Keratinocyte (primary cell): ENCODE data around the gene CCNT1. TPM values are rescaled to one million over a fixed set of nuclear protein-coding genes. Genes with fewer than 3 reads are reported as not detected.

ENCODE experiments used
- DNase-seq: peaks from one replicate; pipeline ENCODE4 v3.0.0-alpha.2; 2011; ENCODE audit warnings: low read depth, missing footprints, low spot score
- FAIRE-seq: peaks from 2 replicates; lab custom pipeline; 2011; peaks lifted over from hg19 to GRCh38; lab: Jason Lieb, UNC
- H2AFZ ChIP-seq: 2 replicates; pipeline ENCODE4 v1.6.0; 2012; ENCODE audit warnings: low read length, control low read depth, inconsistent platforms; ENCODE audit not compliant: control insufficient read depth
- H3K27ac ChIP-seq: 2 replicates; pipeline ENCODE4 v1.5.1; 2011; ENCODE audit warnings: low read length; ENCODE audit not compliant: control insufficient read depth, insufficient read depth
- H3K27me3 ChIP-seq: 3 replicates; pipeline ENCODE4 v1.6.0; 2011; ENCODE audit warnings: low read length; ENCODE audit not compliant: control insufficient read depth, insufficient read depth; ENCODE audit errors: extremely low read depth
- H3K36me3 ChIP-seq, 2 experiments: 2 replicates in 1 of 2; 3 replicates in 1 of 2; pipeline ENCODE4 v1.5.1; 2011; ENCODE audit warnings: low read length in 2 of 2, mild to moderate bottlenecking in 1 of 2; ENCODE audit not compliant: control insufficient read depth in 2 of 2, insufficient read depth in 2 of 2; ENCODE audit errors: extremely low read depth in 1 of 2
- H3K4me1 ChIP-seq: 3 replicates; pipeline ENCODE4 v1.5.1; 2011; ENCODE audit warnings: low read length; ENCODE audit not compliant: control insufficient read depth, insufficient read depth; ENCODE audit errors: extremely low read depth
- H3K4me2 ChIP-seq: 3 replicates; pipeline ENCODE4 v1.6.0; 2011; ENCODE audit warnings: low read depth, low read length; ENCODE audit not compliant: control insufficient read depth, insufficient read depth; ENCODE audit errors: extremely low read depth
- H3K4me3 ChIP-seq, 3 experiments: fragments of 200-600 bp in 1 of 3; sonication (generic) in 1 of 3; 2 replicates in 2 of 3; 3 replicates in 1 of 3; pipeline ENCODE4 v1.5.1; 2011 to 2016; ENCODE audit warnings: low read length in 3 of 3, mild to moderate bottlenecking in 3 of 3, control low read depth in 2 of 3, inconsistent platforms in 1 of 3, low read depth in 1 of 3, mixed read lengths in 1 of 3, mixed run types in 1 of 3, moderate library complexity in 1 of 3; ENCODE audit not compliant: control insufficient read depth in 2 of 3, insufficient read depth in 2 of 3; ENCODE audit errors: extremely low read depth in 1 of 3
- H3K79me2 ChIP-seq: 2 replicates; pipeline ENCODE4 v1.6.0; 2012; ENCODE audit warnings: low read length; ENCODE audit not compliant: control insufficient read depth, insufficient read depth
- H3K9ac ChIP-seq: 3 replicates; pipeline ENCODE4 v1.6.0; 2011; ENCODE audit warnings: low read length; ENCODE audit not compliant: control insufficient read depth, insufficient read depth; ENCODE audit errors: extremely low read depth
- H3K9me1 ChIP-seq: 3 replicates; pipeline ENCODE4 v1.6.0; 2011; ENCODE audit warnings: low read length; ENCODE audit not compliant: control insufficient read depth, insufficient read depth; ENCODE audit errors: extremely low read depth
- H3K9me3 ChIP-seq: 2 replicates; pipeline ENCODE4 v1.5.1; 2012; ENCODE audit warnings: low read depth, low read length; ENCODE audit not compliant: control insufficient read depth
- H4K20me1 ChIP-seq: 3 replicates; pipeline ENCODE4 v1.6.0; 2011; ENCODE audit warnings: low read length; ENCODE audit not compliant: control insufficient read depth, insufficient read depth; ENCODE audit errors: extremely low read depth
- EZH2 ChIP-seq: IDR thresholded peaks from one replicate; pipeline ENCODE4 v1.6.1; 2012; ENCODE audit warnings: inconsistent platforms, mild to moderate bottlenecking, low read length, moderate library complexity
- dilution Hi-C: fragments of 300-500 bp; cut with MboI; formaldehyde crosslinking; loops from one replicate; pipeline ENCODE4 v1.7.0; 2020; ENCODE audit warnings: low sequenced_read_pairs; ENCODE audit not compliant: extremely low pct_ligation_motif_present
- polyA minus RNA-seq, 3 experiments: library from RNA; depleted of rRNA, polyadenylated mRNA; stranded (reverse); fragments of >200 nt; gene quantifications; 1 replicate in 1 of 3; 2 replicates in 1 of 3; 3 replicates in 1 of 3; pipeline ENCODE4 v1.2.3, GENCODE V29; 2011
- polyA plus RNA-seq, 5 experiments: library from polyadenylated mRNA; depleted of rRNA in 3 of 5; stranded (reverse) in 3 of 5; stranded (forward) in 1 of 5; unstranded in 1 of 5; fragments of >200 nt; gene quantifications; 1 replicate in 1 of 5; 2 replicates in 3 of 5; 3 replicates in 1 of 5; pipeline versions ENCODE4 v1.2.1 to v1.2.3, GENCODE V29; 2011 to 2012; ENCODE audit warnings: missing spikeins in 2 of 5, low read depth in 1 of 5, low replicate concordance in 1 of 5
- TF ChIP-seq, protein P1 (sequence below), 3 experiments: IDR thresholded peaks in 1 of 3; conservative IDR thresholded peaks in 1 of 3; optimal IDR thresholded peaks in 1 of 3; 2 replicates in 2 of 3; 3 replicates in 1 of 3; pipeline versions ENCODE3 to v1.5.1; 2011; ENCODE audit warnings: low read length in 3 of 3, mild to moderate bottlenecking in 3 of 3, moderate library complexity in 2 of 3, control low read depth in 1 of 3, inconsistent platforms in 1 of 3; ENCODE audit not compliant: insufficient read depth in 2 of 3; ENCODE audit errors: extremely low read depth in 1 of 3

The CCNT1 gene
- 20.4 to 23.4 TPM (median 22.5 TPM) in 3 replicates for polyA plus RNA-seq
- polyA plus RNA-seq (2011; ENCODE audit: low read depth): 19.1 TPM
- polyA plus RNA-seq (2011; cell fraction: cytosol; rRNA removed): 4.5 and 11.8 TPM in 2 replicates
- 29.5 and 38.2 TPM in 2 replicates for polyA plus RNA-seq (2011; cell fraction: nucleus; rRNA removed)
- polyA plus RNA-seq (2012; ENCODE audit: low replicate concordance): 9.9 and 11.4 TPM in 2 replicates
- 8.4 to 112 TPM (median 107 TPM) in 3 replicates for polyA minus RNA-seq
- 14.4 TPM for polyA minus RNA-seq (2011; cell fraction: cytosol; rRNA and poly(A)+ RNA removed)
- polyA minus RNA-seq (2011; cell fraction: nucleus; rRNA and poly(A)+ RNA removed): 32.2 and 69.1 TPM in 2 replicates

DNA sequence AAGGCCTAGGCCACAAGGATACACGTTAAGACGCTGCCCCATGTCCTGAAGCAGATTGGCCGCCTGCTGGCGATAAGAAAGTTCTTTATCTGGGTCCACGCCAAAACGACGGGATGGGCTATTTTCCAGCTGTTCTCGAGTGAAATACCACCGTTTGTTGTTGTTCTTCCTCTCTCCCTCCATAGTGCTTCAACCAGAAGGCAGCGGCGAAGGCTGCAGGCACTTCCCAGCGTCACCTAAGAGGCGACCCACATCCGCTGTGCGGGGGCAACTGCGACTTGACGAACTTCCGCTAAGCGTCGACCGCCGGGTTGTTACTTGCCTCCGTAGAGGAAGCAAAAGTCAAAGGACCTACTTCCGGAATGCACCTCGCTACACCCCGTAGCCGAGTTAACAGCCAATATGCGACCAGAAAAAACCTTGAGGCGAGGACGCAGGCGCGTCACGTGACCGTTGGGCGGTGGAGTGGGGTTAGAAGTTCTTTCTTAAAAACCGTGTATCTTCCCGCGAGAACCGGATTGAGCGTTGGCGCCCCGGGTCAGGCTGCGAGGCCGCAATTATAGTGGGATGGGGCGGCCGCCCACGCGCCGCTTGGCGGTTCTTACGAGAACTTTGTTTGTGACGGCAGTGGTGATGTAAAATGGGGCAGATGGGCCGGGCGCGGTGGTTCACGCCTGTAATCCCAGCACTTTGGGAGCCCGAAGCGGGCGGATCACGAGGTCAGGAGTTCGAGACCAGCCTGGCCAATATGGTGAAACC is at the start of gene CCNT1:
TSS of gene CCNT1 (minus strand) at position 215 of the 759 bp plus-strand sequence. CDS start at position 183, 32 bp downstream.
- Histone ChIP-seq H3K36me3 (peaks cover 3 to 17% of the 10 kb centered on the region in 2 experiments), H4K20me1 (no peaks in the 10 kb centered on the region), H2AFZ (peak within 1 kb of the TSS; percentile 96), H3K9ac (peak within 1 kb of the TSS; percentile 97), H3K9me3 (no peaks in the 10 kb centered on the region), H3K79me2 (peaks cover 47% of the 10 kb centered on the region), H3K4me1 (peaks cover 16% of the 10 kb centered on the region), H3K4me3 (peak within 1 kb of the TSS; percentile 57 to 100 (median 85)), H3K27ac (peak within 1 kb of the TSS; percentile 98), H3K4me2 (peak within 1 kb of the TSS; percentile 96), H3K9me1 (no peaks in the 10 kb centered on the region), H3K27me3 (no peaks in the 10 kb centered on the region)
- dilution Hi-C loops: no loop called here
- FAIRE-seq: peak; percentile 86
- TF ChIP-seq EZH2: no peak
- TF ChIP-seq, protein P1, sequence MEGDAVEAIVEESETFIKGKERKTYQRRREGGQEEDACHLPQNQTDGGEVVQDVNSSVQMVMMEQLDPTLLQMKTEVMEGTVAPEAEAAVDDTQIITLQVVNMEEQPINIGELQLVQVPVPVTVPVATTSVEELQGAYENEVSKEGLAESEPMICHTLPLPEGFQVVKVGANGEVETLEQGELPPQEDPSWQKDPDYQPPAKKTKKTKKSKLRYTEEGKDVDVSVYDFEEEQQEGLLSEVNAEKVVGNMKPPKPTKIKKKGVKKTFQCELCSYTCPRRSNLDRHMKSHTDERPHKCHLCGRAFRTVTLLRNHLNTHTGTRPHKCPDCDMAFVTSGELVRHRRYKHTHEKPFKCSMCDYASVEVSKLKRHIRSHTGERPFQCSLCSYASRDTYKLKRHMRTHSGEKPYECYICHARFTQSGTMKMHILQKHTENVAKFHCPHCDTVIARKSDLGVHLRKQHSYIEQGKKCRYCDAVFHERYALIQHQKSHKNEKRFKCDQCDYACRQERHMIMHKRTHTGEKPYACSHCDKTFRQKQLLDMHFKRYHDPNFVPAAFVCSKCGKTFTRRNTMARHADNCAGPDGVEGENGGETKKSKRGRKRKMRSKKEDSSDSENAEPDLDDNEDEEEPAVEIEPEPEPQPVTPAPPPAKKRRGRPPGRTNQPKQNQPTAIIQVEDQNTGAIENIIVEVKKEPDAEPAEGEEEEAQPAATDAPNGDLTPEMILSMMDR (optimal IDR thresholded peaks at IDR 0.05 in 1 of 3, IDR thresholded peaks at IDR 0.05 in 1 of 3, conservative IDR thresholded peaks at IDR 0.05 in 1 of 3; ENCODE audit: extremely low read depth in 1 of 3, insufficient read depth in 2 of 3, low read length in 3 of 3): peak; percentile 5 to 46 (median 42)
- peak; percentile 98 for DNase-seq

DNA sequence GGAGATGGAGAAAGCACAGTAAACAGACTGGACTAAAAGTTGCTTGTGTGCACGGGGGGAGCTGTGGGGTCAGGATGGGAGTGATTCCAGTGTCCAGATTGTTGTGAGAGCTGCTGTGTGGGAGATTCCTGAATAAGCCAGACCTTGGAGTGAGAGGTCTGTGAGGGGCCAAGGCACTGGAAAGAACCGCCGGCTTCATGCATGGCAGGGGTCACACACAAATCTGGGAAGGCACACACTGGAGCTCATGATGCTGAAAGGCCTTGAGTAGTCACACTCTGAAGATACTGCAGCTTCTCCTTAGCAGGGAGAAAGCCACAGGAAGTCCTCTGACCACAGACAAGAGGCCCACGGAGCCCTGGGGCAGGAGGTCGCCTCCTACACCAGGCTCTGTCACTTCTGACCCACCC is 49.3 kb upstream of the CCNT1 start:
- dilution Hi-C loops: no loop called here
- Histone ChIP-seq H3K9me1 (no peaks in the 10 kb centered on the region), H4K20me1 (no peaks in the 10 kb centered on the region), H2AFZ (no peak overlapping the region), H3K4me1 (no peaks in the 10 kb centered on the region), H3K27ac (no peak overlapping the region), H3K79me2 (no peaks in the 10 kb centered on the region), H3K9me3 (no peaks in the 10 kb centered on the region), H3K9ac (no peak overlapping the region), H3K4me2 (no peak overlapping the region), H3K4me3 (no peak overlapping the region), H3K27me3 (no peaks in the 10 kb centered on the region), H3K36me3 (peaks cover 0 to 21% of the 10 kb centered on the region in 2 experiments)
- no peak for TF ChIP-seq EZH2
- TF ChIP-seq, protein P1 (optimal IDR thresholded peaks at IDR 0.05 in 1 of 3, IDR thresholded peaks at IDR 0.05 in 1 of 3, conservative IDR thresholded peaks at IDR 0.05 in 1 of 3; ENCODE audit: extremely low read depth in 1 of 3, insufficient read depth in 2 of 3, low read length in 3 of 3): no peak
- DNase-seq (no peak), FAIRE-seq (no peak)
